HEK293 (cell line): Measurements from ENCODE around the gene WDR35.

Source experiments
- CTCF ChIA-PET: fragments of 350-600 bp; formaldehyde crosslinking; extraction: SDS; loops from one replicate; lab custom pipeline; 2021; ENCODE audit warnings: antibody characterized with exemption; lab: Yijun Ruan, JAX
- POLR2A ChIA-PET: fragments of 300-600 bp; formaldehyde crosslinking; extraction: SDS; loops from one replicate; lab custom pipeline; 2020; ENCODE audit warnings: antibody characterized with exemption, inconsistent platforms; lab: Yijun Ruan, JAX
- H3K27ac ChIP-seq: fragments of 200-500 bp; sonication (Bioruptor generic); 2 replicates; pipeline ENCODE4 v1.5.1; 2014; ENCODE audit warnings: low read depth, low read length, control low read depth, inconsistent platforms; ENCODE audit errors: extremely low read depth
- H3K36me3 ChIP-seq, 2 experiments: fragments of 200-500 bp in 1 of 2; sonication (Bioruptor generic) in 1 of 2; 1 replicate in 1 of 2; 2 replicates in 1 of 2; pipeline ENCODE4 v1.5.1; 2014 to 2017; ENCODE audit warnings: inconsistent platforms in 2 of 2, low read length in 2 of 2; ENCODE audit not compliant: control insufficient read depth in 2 of 2, insufficient read depth in 1 of 2
- H3K4me1 ChIP-seq: fragments of 200-500 bp; sonication (Bioruptor generic); 2 replicates; pipeline ENCODE4 v1.5.1; 2014; ENCODE audit warnings: mild to moderate bottlenecking, low read length, inconsistent platforms; ENCODE audit not compliant: control insufficient read depth, insufficient read depth
- H3K4me3 ChIP-seq: 2 replicates; pipeline ENCODE4 v1.5.1; 2011; ENCODE audit warnings: low read depth, mild to moderate bottlenecking, control low read depth, low read length, moderate library complexity
- H3K9me3 ChIP-seq: fragments of 200-500 bp; sonication (Bioruptor generic); 2 replicates; pipeline ENCODE4 v1.5.1; 2014; ENCODE audit warnings: low read depth, low read length, inconsistent platforms; ENCODE audit not compliant: control insufficient read depth, insufficient read depth
- GLIS2 ChIP-seq: fragments of 450-650 bp; formaldehyde crosslinking; IDR thresholded peaks from 2 replicates; pipeline ENCODE4 v1.5.1; 2016; ENCODE audit warnings: missing biosample characterization, missing genetic modification characterization
- MEIS1 ChIP-seq: sonication (generic); formaldehyde crosslinking; IDR thresholded peaks from 2 replicates; pipeline ENCODE4 v1.8.1; 2022; ENCODE audit warnings: missing genetic modification reagents, mild to moderate bottlenecking, borderline replicate concordance
- PRDM2 ChIP-seq: fragments of 450-650 bp; formaldehyde crosslinking; IDR thresholded peaks from 2 replicates; pipeline ENCODE4 v1.5.1; 2016; ENCODE audit warnings: missing biosample characterization, missing genetic modification characterization, borderline replicate concordance
- RBAK ChIP-seq: fragments of 450-650 bp; formaldehyde crosslinking; IDR thresholded peaks from 2 replicates; pipeline ENCODE4 v1.5.1; 2016; ENCODE audit warnings: missing biosample characterization, missing genetic modification characterization
- ZBTB44 ChIP-seq: fragments of 450-650 bp; IDR thresholded peaks from 2 replicates; pipeline ENCODE4 v1.5.1; 2018; ENCODE audit warnings: missing biosample characterization, mild to moderate bottlenecking, missing genetic modification characterization
- ZFP41 ChIP-seq: fragments of 450-650 bp; formaldehyde crosslinking; IDR thresholded peaks from 2 replicates; pipeline ENCODE4 v1.5.1; 2016; ENCODE audit warnings: missing biosample characterization, missing genetic modification characterization, borderline replicate concordance
- ZIC2 ChIP-seq: fragments of 450-650 bp; formaldehyde crosslinking; IDR thresholded peaks from 2 replicates; pipeline ENCODE4 v1.5.1; 2016; ENCODE audit warnings: missing biosample characterization, missing genetic modification characterization
- ZNF121 ChIP-seq: fragments of 450-650 bp; formaldehyde crosslinking; IDR thresholded peaks from 2 replicates; pipeline ENCODE4 v1.5.1; 2016; ENCODE audit warnings: missing biosample characterization, missing genetic modification characterization
- ZNF184 ChIP-seq: fragments of 450-650 bp; IDR thresholded peaks from 2 replicates; pipeline ENCODE4 v1.5.1; 2018; ENCODE audit warnings: missing biosample characterization, mild to moderate bottlenecking, missing genetic modification characterization
- ZNF302 ChIP-seq: fragments of 450-650 bp; formaldehyde crosslinking; IDR thresholded peaks from 2 replicates; pipeline ENCODE4 v1.5.1; 2016; ENCODE audit warnings: missing biosample characterization, missing genetic modification characterization, low read depth
- ZNF350 ChIP-seq: fragments of 450-650 bp; formaldehyde crosslinking; IDR thresholded peaks from 2 replicates; pipeline ENCODE4 v1.5.0; 2017; ENCODE audit warnings: missing biosample characterization, mild to moderate bottlenecking, missing genetic modification characterization
- ZNF354C ChIP-seq: fragments of 450-650 bp; formaldehyde crosslinking; IDR thresholded peaks from 2 replicates; pipeline ENCODE4 v1.5.1; 2016; ENCODE audit warnings: missing biosample characterization, missing genetic modification characterization, low read depth, borderline replicate concordance
- ZNF433 ChIP-seq: fragments of 450-650 bp; formaldehyde crosslinking; IDR thresholded peaks from 2 replicates; pipeline ENCODE4 v1.5.1; 2016; ENCODE audit warnings: missing biosample characterization, missing genetic modification characterization, low read depth
- ZNF449 ChIP-seq: fragments of 450-650 bp; formaldehyde crosslinking; IDR thresholded peaks from 2 replicates; pipeline ENCODE4 v1.5.1; 2017; ENCODE audit warnings: missing biosample characterization, mild to moderate bottlenecking, missing genetic modification characterization, moderate library complexity
- ZNF501 ChIP-seq: fragments of 450-650 bp; formaldehyde crosslinking; IDR thresholded peaks from 2 replicates; pipeline ENCODE4 v1.5.1; 2016; ENCODE audit warnings: missing biosample characterization, missing genetic modification characterization
- ZNF521 ChIP-seq: fragments of 450-650 bp; formaldehyde crosslinking; IDR thresholded peaks from 2 replicates; pipeline ENCODE4 v1.5.1; 2017; ENCODE audit warnings: missing biosample characterization, mild to moderate bottlenecking, missing genetic modification characterization
- ZNF629 ChIP-seq: fragments of 450-650 bp; formaldehyde crosslinking; IDR thresholded peaks from 2 replicates; pipeline ENCODE4 v1.5.1; 2017; ENCODE audit warnings: missing biosample characterization, missing genetic modification characterization
- ZNF660 ChIP-seq: fragments of 450-650 bp; IDR thresholded peaks from 2 replicates; pipeline ENCODE4 v1.5.1; 2018; ENCODE audit warnings: missing biosample characterization, mild to moderate bottlenecking, missing genetic modification characterization
- ZNF76 ChIP-seq: fragments of 450-650 bp; formaldehyde crosslinking; IDR thresholded peaks from 2 replicates; pipeline ENCODE4; 2016; ENCODE audit warnings: low read depth, missing biosample characterization, missing genetic modification characterization, borderline replicate concordance
- ZNF776 ChIP-seq: fragments of 450-650 bp; formaldehyde crosslinking; IDR thresholded peaks from 2 replicates; pipeline ENCODE4 v1.5.0; 2017; ENCODE audit warnings: missing biosample characterization, missing genetic modification characterization, borderline replicate concordance

The WDR35 gene

GRCh38 chr2:20011276-20012031 is 21.5 kb upstream of the WDR35 start:
- Histone ChIP-seq H3K4me1 (no peaks in the 10 kb centered on the region), H3K4me3 (no peak overlapping the region), H3K27ac (no peak overlapping the region), H3K36me3 (no peaks in the 10 kb centered on the region), H3K9me3 (no peaks in the 10 kb centered on the region)
- TF ChIP-seq ZNF521 = no peak
- TF ChIP-seq GLIS2 = no peak
- no peak for TF ChIP-seq MEIS1
- no peak for TF ChIP-seq ZNF184 (tag by site-specific recombination)
- no peak for TF ChIP-seq ZIC2
- TF ChIP-seq ZNF629 = no peak
- ChIA-PET CTCF (interaction anchor here (0.6 to 1.1 kb wide), 2 partner anchors 56 to 422 kb away, joined by 3 to 4 read pairs; no protein-coding TSS in a partner anchor), POLR2A (no interaction called here)

GRCh38 chr2:20008703-20009102 is 18.8 kb upstream of the WDR35 start:
- Histone ChIP-seq H3K4me1 (no peaks in the 10 kb centered on the region), H3K4me3 (no peak overlapping the region), H3K36me3 (no peaks in the 10 kb centered on the region), H3K9me3 (no peaks in the 10 kb centered on the region), H3K27ac (no peak overlapping the region)
- TF ChIP-seq ZNF660 (tag by site-specific recombination) = no peak
- TF ChIP-seq RBAK = no peak
- ChIA-PET POLR2A (no interaction called here), CTCF (interaction anchor here (1.1 kb wide), 1 partner anchor 95 kb away, joined by 4 read pairs; no protein-coding TSS in a partner anchor)

GRCh38 chr2:20005891-20006470 is 16.1 kb upstream of the WDR35 start:
- POLR2A ChIA-PET = no interaction called here

More at GRCh38 chr2:20005891-20006470, 16.1 kb upstream of the WDR35 start:
- Histone ChIP-seq H3K9me3 (no peaks in the 10 kb centered on the region), H3K4me1 (no peaks in the 10 kb centered on the region)
- no peak for TF ChIP-seq ZBTB44 (tag by site-specific recombination)
- no peak for TF ChIP-seq ZNF521
- TF ChIP-seq ZNF449 (tag by site-specific recombination) = no peak
- TF ChIP-seq ZNF302 = no peak
- no peak for TF ChIP-seq ZNF433 (tag by site-specific recombination)
- TF ChIP-seq ZIC2 = no peak
- no peak for TF ChIP-seq ZNF354C (tag by site-specific recombination)
- TF ChIP-seq RBAK = no peak
- TF ChIP-seq ZNF776 (tag by site-specific recombination) = no peak
- no peak for TF ChIP-seq ZNF501 (tag by site-specific recombination)
- no peak for TF ChIP-seq ZFP41 (tag by site-specific recombination)
- no peak for TF ChIP-seq ZNF121 (tag by site-specific recombination)
- no peak for TF ChIP-seq ZNF76 (tag by site-specific recombination)
- TF ChIP-seq ZNF350 (tag by site-specific recombination) = no peak
- TF ChIP-seq PRDM2 (tag by site-specific recombination) = no peak
- TF ChIP-seq, all 188 proteins: peak for 0
- Histone ChIP-seq H3K4me3 (no peak overlapping the region), H3K27ac (no peak overlapping the region), H3K36me3 (no peaks in the 10 kb centered on the region)
- CTCF ChIA-PET = interaction anchor here (0.7 to 0.9 kb wide), 2 partner anchors 10 to 65 kb away, joined by 3 read pairs; no protein-coding TSS in a partner anchor
